HL-60 (cell line): Measurements from ENCODE around the gene DFFA.

ENCODE experiments used
- DNase-seq, 2 experiments: peaks; one replicate each; pipeline ENCODE4 v3.0.0-alpha.2; 2010 to 2020; ENCODE audit warnings: low read depth in 1 of 2, low spot score in 1 of 2
- H3K27ac ChIP-seq: fragments of 250-450 bp; sonication (Bioruptor Pico); replicated peaks from 2 replicates; pipeline ENCODE4 v1.5.1; 2020; ENCODE audit warnings: mild to moderate bottlenecking, moderate library complexity
- H3K27me3 ChIP-seq: fragments of 250-450 bp; sonication (Bioruptor Pico); 2 replicates; pipeline ENCODE4 v1.5.1; 2021; ENCODE audit warnings: mild to moderate bottlenecking, moderate library complexity; ENCODE audit not compliant: insufficient read depth, poor library complexity, severe bottlenecking
- H3K4me3 ChIP-seq: replicated peaks from 2 replicates; pipeline ENCODE4 v1.5.1; 2011; ENCODE audit warnings: mild to moderate bottlenecking, control low read depth, low read length; ENCODE audit not compliant: insufficient read depth
- CTCF ChIP-seq: IDR thresholded peaks from one replicate; pipeline ENCODE4 v1.5.1; 2011; ENCODE audit warnings: low read length, control low read depth, inconsistent platforms; ENCODE audit not compliant: insufficient read depth
- GABPA ChIP-seq: IDR thresholded peaks from 2 replicates; pipeline ENCODE4 v1.6.1; 2012; ENCODE audit warnings: low read depth
- POLR2AphosphoS5 ChIP-seq: IDR thresholded peaks from 2 replicates; pipeline ENCODE4 v1.6.1; 2012; ENCODE audit warnings: low read depth
- SPI1 ChIP-seq: IDR thresholded peaks from 2 replicates; pipeline ENCODE4 v1.6.1; 2012; ENCODE audit warnings: low read depth, mild to moderate bottlenecking, borderline replicate concordance
- TF ChIP-seq, protein P1 (sequence below): IDR thresholded peaks from 2 replicates; pipeline ENCODE4 v1.6.1; 2012; ENCODE audit warnings: low read depth; ENCODE audit not compliant: insufficient replicate concordance

Gene DFFA

GRCh38 chr1:10489291-10490055 is 17.1 kb upstream of the DFFA start:
- no peak for TF ChIP-seq POLR2AphosphoS5
- TF ChIP-seq, protein P1, sequence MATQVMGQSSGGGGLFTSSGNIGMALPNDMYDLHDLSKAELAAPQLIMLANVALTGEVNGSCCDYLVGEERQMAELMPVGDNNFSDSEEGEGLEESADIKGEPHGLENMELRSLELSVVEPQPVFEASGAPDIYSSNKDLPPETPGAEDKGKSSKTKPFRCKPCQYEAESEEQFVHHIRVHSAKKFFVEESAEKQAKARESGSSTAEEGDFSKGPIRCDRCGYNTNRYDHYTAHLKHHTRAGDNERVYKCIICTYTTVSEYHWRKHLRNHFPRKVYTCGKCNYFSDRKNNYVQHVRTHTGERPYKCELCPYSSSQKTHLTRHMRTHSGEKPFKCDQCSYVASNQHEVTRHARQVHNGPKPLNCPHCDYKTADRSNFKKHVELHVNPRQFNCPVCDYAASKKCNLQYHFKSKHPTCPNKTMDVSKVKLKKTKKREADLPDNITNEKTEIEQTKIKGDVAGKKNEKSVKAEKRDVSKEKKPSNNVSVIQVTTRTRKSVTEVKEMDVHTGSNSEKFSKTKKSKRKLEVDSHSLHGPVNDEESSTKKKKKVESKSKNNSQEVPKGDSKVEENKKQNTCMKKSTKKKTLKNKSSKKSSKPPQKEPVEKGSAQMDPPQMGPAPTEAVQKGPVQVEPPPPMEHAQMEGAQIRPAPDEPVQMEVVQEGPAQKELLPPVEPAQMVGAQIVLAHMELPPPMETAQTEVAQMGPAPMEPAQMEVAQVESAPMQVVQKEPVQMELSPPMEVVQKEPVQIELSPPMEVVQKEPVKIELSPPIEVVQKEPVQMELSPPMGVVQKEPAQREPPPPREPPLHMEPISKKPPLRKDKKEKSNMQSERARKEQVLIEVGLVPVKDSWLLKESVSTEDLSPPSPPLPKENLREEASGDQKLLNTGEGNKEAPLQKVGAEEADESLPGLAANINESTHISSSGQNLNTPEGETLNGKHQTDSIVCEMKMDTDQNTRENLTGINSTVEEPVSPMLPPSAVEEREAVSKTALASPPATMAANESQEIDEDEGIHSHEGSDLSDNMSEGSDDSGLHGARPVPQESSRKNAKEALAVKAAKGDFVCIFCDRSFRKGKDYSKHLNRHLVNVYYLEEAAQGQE, result no peak
- no peak for TF ChIP-seq SPI1
- TF ChIP-seq CTCF, result no peak
- TF ChIP-seq GABPA, result no peak
- H3K27ac ChIP-seq, result no peak overlapping the region
- no peak for DNase-seq
- no peaks in the 10 kb centered on the region for H3K27me3 ChIP-seq
- H3K4me3 ChIP-seq, result no peak overlapping the region

DNA sequence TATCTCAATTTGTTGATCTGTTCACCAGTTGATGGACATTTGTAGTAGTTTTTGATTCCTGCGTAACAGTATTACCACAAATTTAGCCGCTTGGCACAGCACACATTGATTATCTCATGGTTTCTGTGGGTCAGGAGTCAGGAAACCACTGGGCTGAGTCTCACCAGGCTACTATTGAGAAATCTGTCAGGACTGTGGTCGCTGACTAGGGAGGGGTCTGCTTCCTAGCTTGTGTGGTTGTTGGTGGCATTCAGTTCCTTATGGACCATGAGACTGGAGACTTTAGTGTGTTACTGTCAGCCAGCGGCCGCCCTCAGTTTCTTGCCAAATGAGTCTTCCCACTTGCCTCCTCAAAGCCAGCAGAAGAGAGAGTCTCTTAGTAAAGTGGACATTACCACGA is 12.2 kb upstream of the DFFA start:
- Histone ChIP-seq H3K4me3 (no peak overlapping the region), H3K27ac (no peak overlapping the region), H3K27me3 (no peaks in the 10 kb centered on the region)
- DNase-seq, result peak; percentile 20 to 33
- TF ChIP-seq POLR2AphosphoS5 (no peak), CTCF (no peak), SPI1 (no peak), GABPA (no peak)
- TF ChIP-seq, protein P1, result no peak

DNA sequence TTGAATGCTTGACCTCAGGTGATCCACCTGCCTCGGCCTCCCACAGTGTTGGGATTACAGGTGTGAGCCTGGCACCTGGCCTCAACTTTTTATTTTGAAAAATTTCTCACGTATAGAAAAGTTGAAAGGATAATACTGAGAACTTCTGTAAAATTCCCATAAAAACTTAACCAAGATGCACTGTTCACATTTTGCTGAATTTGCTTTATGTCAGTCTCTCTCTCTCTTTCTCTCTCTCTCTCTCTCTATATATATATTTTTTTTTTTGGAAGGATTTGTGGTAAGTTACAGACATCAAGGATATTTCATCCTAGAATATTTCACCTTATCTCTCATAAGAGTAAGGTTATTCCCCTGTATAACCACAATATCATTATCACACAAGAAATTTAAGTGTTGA is 8.3 kb upstream of the DFFA start:
- no peak overlapping the region for H3K4me3 ChIP-seq
- no peak overlapping the region for H3K27ac ChIP-seq
- no peak for TF ChIP-seq CTCF
- TF ChIP-seq, protein P1, result no peak
- TF ChIP-seq SPI1, result no peak
- no peak for TF ChIP-seq POLR2AphosphoS5
- TF ChIP-seq GABPA, result no peak
- no peak for DNase-seq
- no peaks in the 10 kb centered on the region for H3K27me3 ChIP-seq
